Measurements from ENCODE around the gene ATP8A2. TPM values are rescaled to one million over a fixed set of nuclear protein-coding genes. Genes with fewer than 3 reads are reported as not detected.
"Not testable (repeated sequence)": the region's sequence is repeated elsewhere in the genome, so short reads cannot be mapped to it uniquely, and the experiment has no call there.

The ATP8A2 gene
- total RNA-seq, 1 experiment from 2014 or later = 0.26 TPM

DNA sequence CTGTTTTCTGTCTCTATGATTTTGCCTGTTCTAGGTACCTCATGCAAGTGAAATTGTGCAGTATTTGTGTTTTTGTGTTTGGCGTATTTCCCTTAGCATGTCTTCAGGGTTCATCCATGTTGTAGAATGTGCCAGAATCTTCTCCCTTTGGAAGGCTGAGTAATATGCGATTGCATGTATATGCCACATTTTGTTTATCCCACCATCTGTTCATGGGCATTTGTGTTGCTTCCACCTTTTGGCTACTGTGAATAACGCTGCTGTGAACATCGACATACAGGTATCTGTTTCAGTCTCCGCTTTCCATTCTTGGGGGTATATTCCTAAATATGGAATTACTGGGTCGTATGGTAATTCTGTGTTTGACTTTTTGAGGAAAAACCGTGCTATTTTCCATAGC, 190.0 kb downstream of the ATP8A2 start:
- H3K4me1 Mint-ChIP-seq (ENCODE audit: insufficient read depth, unreplicated experiment) = no peaks in the 10 kb centered on the region
- no TSS peak for BruUV-seq (replicated peaks)
- no peaks in the 10 kb centered on the region for H3K27me3 Mint-ChIP-seq (ENCODE audit: insufficient read depth, unreplicated experiment)
- DNase-seq (ENCODE audit: unreplicated experiment) = no peak
- no peak for TF ChIP-seq CTCF (IDR thresholded peaks at IDR 0.05; ENCODE audit: unreplicated experiment)
- no peak overlapping the region for H3K27ac Mint-ChIP-seq (ENCODE audit: low read depth, unreplicated experiment)
- CTCF ChIA-PET = interaction anchor here (1.2 kb wide), 1 partner anchor 13 kb away, joined by 6 read pairs; no protein-coding TSS in a partner anchor
- intact Hi-C loops (cut with micrococcal nuclease) = no loop called here
- H3K4me3 Mint-ChIP-seq (ENCODE audit: unreplicated experiment) = no peak overlapping the region
- no peaks in the 10 kb centered on the region for H3K9me3 Mint-ChIP-seq (ENCODE audit: unreplicated experiment)
- H3K36me3 Mint-ChIP-seq (ENCODE audit: insufficient read depth, unreplicated experiment) = no peaks in the 10 kb centered on the region
- POLR2A ChIA-PET = interaction anchor here (1.0 kb wide), 1 partner anchor 13 kb away, joined by 4 read pairs; no protein-coding TSS in a partner anchor

- ChIA-PET CTCF (no interaction called here), POLR2A (no interaction called here)
- H3K4me1 Mint-ChIP-seq (ENCODE audit: insufficient read depth, unreplicated experiment) = peaks cover 6% of the 10 kb centered on the region
- H3K4me3 Mint-ChIP-seq (ENCODE audit: unreplicated experiment) = no peak overlapping the region
- H3K36me3 Mint-ChIP-seq (ENCODE audit: insufficient read depth, unreplicated experiment) = no peaks in the 10 kb centered on the region
- H3K9me3 Mint-ChIP-seq (ENCODE audit: unreplicated experiment) = no peaks in the 10 kb centered on the region
- no peak for DNase-seq (ENCODE audit: unreplicated experiment)
- no peak overlapping the region for H3K27ac Mint-ChIP-seq (ENCODE audit: low read depth, unreplicated experiment)
- TF ChIP-seq CTCF (IDR thresholded peaks at IDR 0.05; ENCODE audit: unreplicated experiment) = no peak
- BruUV-seq (replicated peaks) = no TSS peak
- peaks cover 11% of the 10 kb centered on the region for H3K27me3 Mint-ChIP-seq (ENCODE audit: insufficient read depth, unreplicated experiment)
- intact Hi-C loops (cut with micrococcal nuclease) = loop anchor here (5.0 kb wide), 1 partner anchor 338 kb away; no protein-coding TSS in a partner anchor
Observed at GRCh38 chr13:25570185-25570584, 198.4 kb downstream of the ATP8A2 start.

GRCh38 chr13:25571237-25571636, 199.5 kb downstream of the ATP8A2 start:
- intact Hi-C loops (cut with micrococcal nuclease) = loop anchor here (5.0 kb wide), 1 partner anchor 339 kb away; no protein-coding TSS in a partner anchor
- ChIA-PET CTCF (interaction anchor here (0.5 to 1.1 kb wide), 6 partner anchors 259 to 521 kb away, joined by 3 to 5 read pairs (median 4); no protein-coding TSS in a partner anchor), POLR2A (no interaction called here)
- no peaks in the 10 kb centered on the region for H3K9me3 Mint-ChIP-seq (ENCODE audit: unreplicated experiment)
- H3K27ac Mint-ChIP-seq (ENCODE audit: low read depth, unreplicated experiment) = no peak overlapping the region
- DNase-seq (ENCODE audit: unreplicated experiment) = no peak
- H3K27me3 Mint-ChIP-seq (ENCODE audit: insufficient read depth, unreplicated experiment) = peaks cover 11% of the 10 kb centered on the region
- peaks cover 6% of the 10 kb centered on the region for H3K4me1 Mint-ChIP-seq (ENCODE audit: insufficient read depth, unreplicated experiment)
- H3K4me3 Mint-ChIP-seq (ENCODE audit: unreplicated experiment) = no peak overlapping the region
- H3K36me3 Mint-ChIP-seq (ENCODE audit: insufficient read depth, unreplicated experiment) = no peaks in the 10 kb centered on the region
- TF ChIP-seq CTCF (IDR thresholded peaks at IDR 0.05; ENCODE audit: unreplicated experiment) = no peak
- BruUV-seq (replicated peaks) = no TSS peak

- peaks cover 11% of the 10 kb centered on the region for H3K27me3 Mint-ChIP-seq (ENCODE audit: insufficient read depth, unreplicated experiment)
- POLR2A ChIA-PET = interaction anchor here (0.6 kb wide), 1 partner anchor 79 kb away, joined by 3 read pairs; no protein-coding TSS in a partner anchor
- not testable (repeated sequence) for H3K4me3 Mint-ChIP-seq (ENCODE audit: unreplicated experiment); H3K36me3 Mint-ChIP-seq (ENCODE audit: insufficient read depth, unreplicated experiment); BruUV-seq (replicated peaks); H3K27ac Mint-ChIP-seq (ENCODE audit: low read depth, unreplicated experiment); DNase-seq (ENCODE audit: unreplicated experiment); H3K4me1 Mint-ChIP-seq (ENCODE audit: insufficient read depth, unreplicated experiment); H3K9me3 Mint-ChIP-seq (ENCODE audit: unreplicated experiment)
- intact Hi-C loops (cut with micrococcal nuclease) = loop anchor here (5.0 kb wide), 1 partner anchor 340 kb away; no protein-coding TSS in a partner anchor
- CTCF ChIA-PET = interaction anchor here (0.9 to 1.1 kb wide), 4 partner anchors 21 to 504 kb away, joined by 3 to 4 read pairs (median 3); no protein-coding TSS in a partner anchor
Observed at GRCh38 chr13:25572171-25572570, 200.4 kb downstream of the ATP8A2 start.

Data from MCF 10A (cell line).